Activated CD4-positive, alpha-beta T cell treated with anti-CD3 and anti-CD28 coated beads, Interleukin-2, amount 50 U/mL, for 16 hours (primary cell): ENCODE data around the gene MGAT3.

Experiments used
- DNase-seq: peaks from one replicate; pipeline ENCODE4 v3.0.0-alpha.2; 2020

The MGAT3 gene

DNA sequence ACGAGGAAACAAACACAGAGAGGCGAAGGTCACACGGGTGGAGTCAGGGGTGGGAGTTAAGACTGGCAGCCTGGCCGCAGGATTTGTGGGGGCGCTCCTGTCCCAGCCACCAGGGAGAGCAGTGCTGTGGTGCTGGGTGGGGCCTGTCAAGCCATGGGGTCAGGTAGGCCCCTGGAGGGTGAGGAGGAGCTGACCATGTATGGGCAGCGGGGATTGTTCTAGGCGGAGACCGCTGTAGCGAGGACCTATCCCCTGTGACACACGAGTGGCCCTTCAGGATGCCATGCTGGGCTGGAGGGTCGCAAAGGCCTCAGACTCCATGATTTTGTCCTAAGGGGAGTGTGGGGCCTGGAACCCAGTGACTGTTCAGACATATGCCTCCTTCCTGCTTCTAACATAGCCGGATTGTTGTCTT is 77.3 kb downstream of the MGAT3 start:
- no peak for DNase-seq

DNA sequence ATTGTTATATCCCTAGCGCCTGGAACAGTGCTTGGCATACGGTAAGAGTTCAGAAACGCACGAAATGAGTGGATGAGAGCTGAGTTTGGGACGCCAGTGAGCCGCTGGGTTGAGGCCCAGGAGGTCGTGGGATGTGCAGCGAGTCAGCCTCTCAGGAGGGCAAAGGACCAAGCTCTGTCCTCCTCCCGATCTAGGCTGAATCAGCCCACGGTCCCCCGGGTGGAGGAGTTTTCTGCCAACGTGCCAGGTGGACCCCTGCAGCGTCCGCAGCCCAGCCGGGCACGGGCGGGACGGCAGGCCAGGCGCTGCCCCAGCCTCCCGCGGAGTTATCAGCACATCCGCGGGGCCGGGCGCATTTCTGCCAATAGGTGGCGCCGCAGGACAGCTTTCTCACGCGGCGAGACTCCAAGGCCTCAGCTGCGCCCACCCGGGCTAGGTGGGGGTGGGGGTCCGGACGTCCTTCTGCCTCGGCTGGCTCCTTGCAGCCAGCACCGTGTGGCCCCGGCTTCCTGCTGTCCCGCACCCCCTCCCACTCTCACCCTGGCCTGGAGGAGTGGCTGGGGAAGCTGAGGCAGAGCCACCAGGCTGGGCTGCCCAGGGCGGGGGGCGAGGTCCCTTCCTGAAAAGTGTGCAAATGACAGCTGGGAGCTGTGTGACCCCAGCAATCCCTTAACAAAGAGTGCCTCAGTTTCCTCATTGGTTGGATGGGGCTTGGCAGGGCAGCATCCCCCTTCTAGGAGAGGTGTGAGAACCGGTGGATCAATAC is 78.0 kb downstream of the MGAT3 start:
- peak; percentile 82 for DNase-seq

DNA sequence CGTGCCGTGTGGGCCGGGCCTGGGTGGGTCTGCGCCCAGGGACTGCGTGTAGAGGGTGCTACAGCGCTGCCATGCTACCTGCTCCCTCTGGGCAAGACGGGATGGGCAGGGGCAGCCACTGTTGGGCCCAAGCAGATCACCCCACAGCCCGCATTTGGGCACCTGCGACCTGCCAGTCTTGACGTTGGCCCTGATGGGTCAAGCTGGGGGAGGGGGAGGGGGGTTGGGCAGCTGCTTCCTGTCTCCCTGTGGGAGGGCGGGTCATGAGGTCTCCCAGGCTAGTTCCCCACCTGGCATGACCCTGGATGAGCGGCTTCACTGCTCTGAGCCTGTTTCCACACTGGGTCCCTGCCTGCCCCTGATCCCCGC is 78.5 kb downstream of the MGAT3 start:
- DNase-seq = no peak

GRCh38 chr22:39535831-39536449 is 79.1 kb downstream of the MGAT3 start:
- no peak for DNase-seq

GRCh38 chr22:39536711-39537110 is 79.9 kb downstream of the MGAT3 start:
- DNase-seq = no peak

- DNase-seq = no peak
Observed at GRCh38 chr22:39537975-39538374, 81.2 kb downstream of the MGAT3 start.
